Epithelial cell of esophagus (primary cell): ENCODE data around the gene GPR153.

ENCODE experiments used
- DNase-seq: peaks from one replicate; pipeline ENCODE4 v3.0.0; 2010; ENCODE audit warnings: low read depth
- H3K4me3 ChIP-seq: 2 replicates; pipeline ENCODE4 v1.5.1; 2011; ENCODE audit warnings: mild to moderate bottlenecking, low read length, control low read depth
- TF ChIP-seq, protein P1 (sequence below): IDR thresholded peaks from 2 replicates; pipeline ENCODE4 v1.5.1; 2011; ENCODE audit warnings: low read depth, mild to moderate bottlenecking, low read length, control low read depth, inconsistent platforms; ENCODE audit not compliant: insufficient read depth; ENCODE audit errors: missing control alignments

Gene GPR153

DNA sequence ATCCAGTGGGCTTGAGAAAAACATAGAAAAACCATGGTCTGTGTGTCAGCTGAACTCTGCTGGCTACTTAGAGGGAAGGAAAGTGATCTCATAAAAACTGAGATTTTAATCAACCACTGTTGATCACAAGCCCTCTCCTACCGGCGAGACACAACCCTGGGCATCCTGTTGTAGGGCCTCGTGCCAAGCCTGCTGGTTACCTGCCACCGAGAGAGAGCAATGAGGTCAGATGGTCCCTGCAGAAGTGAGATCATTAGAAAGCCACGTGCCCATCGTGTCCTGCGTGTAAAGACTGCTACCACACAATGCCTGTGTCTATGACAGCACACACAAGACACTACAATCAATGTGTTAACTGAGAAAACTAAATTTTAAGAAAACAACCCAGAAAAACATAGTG, 41.7 kb upstream of the GPR153 start:
- TF ChIP-seq, protein P1, sequence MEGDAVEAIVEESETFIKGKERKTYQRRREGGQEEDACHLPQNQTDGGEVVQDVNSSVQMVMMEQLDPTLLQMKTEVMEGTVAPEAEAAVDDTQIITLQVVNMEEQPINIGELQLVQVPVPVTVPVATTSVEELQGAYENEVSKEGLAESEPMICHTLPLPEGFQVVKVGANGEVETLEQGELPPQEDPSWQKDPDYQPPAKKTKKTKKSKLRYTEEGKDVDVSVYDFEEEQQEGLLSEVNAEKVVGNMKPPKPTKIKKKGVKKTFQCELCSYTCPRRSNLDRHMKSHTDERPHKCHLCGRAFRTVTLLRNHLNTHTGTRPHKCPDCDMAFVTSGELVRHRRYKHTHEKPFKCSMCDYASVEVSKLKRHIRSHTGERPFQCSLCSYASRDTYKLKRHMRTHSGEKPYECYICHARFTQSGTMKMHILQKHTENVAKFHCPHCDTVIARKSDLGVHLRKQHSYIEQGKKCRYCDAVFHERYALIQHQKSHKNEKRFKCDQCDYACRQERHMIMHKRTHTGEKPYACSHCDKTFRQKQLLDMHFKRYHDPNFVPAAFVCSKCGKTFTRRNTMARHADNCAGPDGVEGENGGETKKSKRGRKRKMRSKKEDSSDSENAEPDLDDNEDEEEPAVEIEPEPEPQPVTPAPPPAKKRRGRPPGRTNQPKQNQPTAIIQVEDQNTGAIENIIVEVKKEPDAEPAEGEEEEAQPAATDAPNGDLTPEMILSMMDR, result no peak
- no peak for DNase-seq
- H3K4me3 ChIP-seq, result no peak overlapping the region

DNA sequence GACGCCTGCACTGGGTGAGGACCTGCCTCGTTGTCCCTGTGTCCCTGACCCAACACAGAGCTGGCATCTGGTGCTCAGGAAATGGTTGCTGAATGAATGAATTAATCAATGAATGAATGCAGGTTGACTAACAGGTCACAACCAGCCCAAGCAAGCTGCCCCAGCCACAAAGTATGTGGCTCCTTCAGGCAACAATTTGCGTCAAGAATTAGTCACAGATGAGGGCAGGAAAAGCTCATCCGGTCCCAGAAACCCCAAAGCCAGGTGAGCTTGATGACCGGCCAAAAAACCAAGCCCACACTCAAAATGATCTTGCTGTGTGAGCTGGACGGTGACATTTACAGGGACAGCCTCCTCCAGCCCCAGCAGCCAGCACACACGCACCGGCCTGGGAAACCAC, 40.6 kb upstream of the GPR153 start:
- H3K4me3 ChIP-seq, result no peak overlapping the region
- DNase-seq, result peak; percentile 92
- TF ChIP-seq, protein P1, result no peak

DNA sequence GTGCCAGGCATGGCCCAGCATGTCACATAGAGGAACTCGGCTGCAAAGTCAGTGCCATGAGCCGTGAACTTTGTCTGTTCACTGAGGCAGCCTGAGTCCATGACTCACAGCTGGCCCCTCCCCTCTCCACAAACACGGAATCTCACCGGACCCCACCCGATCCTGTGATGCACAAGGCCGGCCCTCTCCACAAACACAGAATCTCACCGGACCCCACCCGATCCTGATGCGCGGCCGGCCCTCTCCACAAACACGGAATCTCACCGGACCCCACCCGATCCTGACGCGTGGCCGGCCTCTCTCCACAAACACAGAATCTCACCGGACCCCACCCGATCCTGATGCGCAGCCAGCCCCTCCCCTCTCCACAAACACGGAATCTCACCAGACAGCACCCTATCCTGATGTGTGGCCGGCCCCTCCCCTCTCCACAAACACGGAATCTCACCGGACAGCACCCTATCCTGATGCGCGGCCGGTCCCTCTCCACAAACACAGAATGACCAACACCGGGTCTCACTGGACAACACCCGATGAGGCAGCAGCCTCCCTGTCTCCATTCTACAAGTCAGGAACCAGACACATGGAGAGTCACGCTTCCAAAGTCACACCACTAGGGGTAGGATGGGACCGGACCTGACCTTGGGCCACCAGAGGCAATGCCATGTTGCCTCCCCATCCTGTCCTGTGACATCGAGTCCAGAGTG, 39.6 kb upstream of the GPR153 start:
- TF ChIP-seq, protein P1, result no peak
- peak; percentile 80 for DNase-seq

DNA sequence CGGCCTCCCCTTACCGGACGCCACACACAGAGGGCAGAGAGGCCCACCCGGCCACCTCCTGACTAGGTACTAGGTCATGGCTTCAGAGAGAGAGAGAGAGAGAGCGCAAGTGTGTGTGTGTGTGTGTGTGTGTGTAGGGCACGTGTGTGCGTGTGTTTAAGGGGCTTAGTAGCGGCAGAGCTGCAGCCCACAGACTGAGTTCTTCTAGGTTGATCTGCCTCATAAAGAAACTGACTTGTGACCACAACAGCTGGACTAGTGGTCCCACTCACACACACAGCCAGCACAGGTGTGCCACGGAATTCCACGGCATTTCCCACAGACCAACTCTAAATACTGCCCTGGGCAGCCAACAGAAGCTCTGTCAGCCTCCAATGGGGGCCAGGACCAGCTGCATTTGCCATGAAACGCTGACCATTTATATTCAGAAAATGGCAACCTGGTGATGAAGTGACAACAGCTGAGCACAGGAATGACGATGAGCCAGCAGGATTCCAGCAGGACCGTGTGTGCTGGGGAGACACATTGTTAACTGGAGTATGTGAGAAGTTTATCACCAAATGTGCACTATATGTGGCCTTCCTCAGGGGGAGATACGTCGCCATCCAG, 38.8 kb upstream of the GPR153 start:
- no peak overlapping the region for H3K4me3 ChIP-seq
- no peak for DNase-seq
- TF ChIP-seq, protein P1, result no peak

More for the DNA sequence above, 39.6 kb upstream of the GPR153 start:
- H3K4me3 ChIP-seq, result no peak overlapping the region

DNA sequence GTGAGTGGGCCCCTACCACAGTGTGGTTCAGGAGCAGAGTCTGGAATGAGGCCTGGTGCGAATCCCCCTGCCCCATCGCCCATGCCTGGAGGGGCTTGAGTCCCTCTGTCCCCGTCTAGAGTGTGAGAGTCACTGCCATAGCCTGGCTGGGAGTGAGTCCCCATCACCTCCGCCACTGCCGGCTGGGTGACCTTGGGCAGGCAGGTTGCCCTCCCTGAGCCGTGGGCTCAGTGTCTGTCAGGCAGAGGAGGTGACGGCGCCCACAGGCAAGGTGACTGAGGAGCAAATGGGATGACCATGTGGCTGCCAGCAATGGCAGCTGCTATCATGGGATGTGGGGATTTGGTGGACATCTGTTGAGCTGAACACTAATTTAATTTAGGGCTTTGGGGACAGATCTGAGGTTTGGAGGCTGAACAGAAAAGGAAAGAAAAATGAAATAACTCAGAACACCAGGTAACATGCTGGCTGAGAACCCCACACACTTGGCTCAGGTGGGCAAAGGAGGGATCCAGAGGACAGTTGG, 38.1 kb upstream of the GPR153 start:
- no peak for DNase-seq
- no peak overlapping the region for H3K4me3 ChIP-seq
- TF ChIP-seq, protein P1, result no peak

DNA sequence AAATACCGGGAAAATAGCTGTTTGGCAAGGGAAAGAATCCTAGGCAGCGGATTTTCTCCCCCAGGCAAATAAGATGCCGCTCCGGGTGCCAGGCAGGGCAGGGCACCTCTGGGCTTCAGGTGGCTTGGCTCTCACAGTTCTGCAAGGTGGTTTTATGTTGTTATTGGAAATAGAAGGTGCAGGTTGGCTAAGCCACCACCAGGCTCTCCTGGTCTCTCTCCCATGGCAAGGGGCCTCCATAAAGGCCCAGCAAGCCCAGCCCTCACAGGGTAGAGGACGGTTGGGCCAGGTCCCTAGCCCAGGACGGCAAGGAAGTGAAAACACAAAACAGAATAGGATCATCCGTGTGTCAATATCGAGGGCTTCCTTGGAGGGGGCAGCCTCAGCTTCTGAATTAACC, 37.6 kb upstream of the GPR153 start:
- TF ChIP-seq, protein P1, result no peak
- no peak overlapping the region for H3K4me3 ChIP-seq
- DNase-seq, result no peak
